Endothelial cell of umbilical vein (primary cell): Measurements from ENCODE around the gene LLPH. TPM values are rescaled to one million over a fixed set of nuclear protein-coding genes. Genes with fewer than 3 reads are reported as not detected.

ENCODE experiments used
- BruUV-seq: library from RNA; stranded (reverse); fragments of 400-500 nt; replicated peaks from 2 replicates; lab custom pipeline; 2021; lab: Mats Ljungman, UMichigan
- CTCF ChIA-PET: fragments of 300-600, 350-600 bp; sonication (Branson Sonifier 250); formaldehyde crosslinking; loops from one replicate; lab custom pipeline; 2021; ENCODE audit warnings: antibody characterized with exemption, inconsistent platforms; lab: Charles Lee
- POLR2A ChIA-PET: fragments of 300-600, 350-600 bp; sonication (Branson Sonifier 250); formaldehyde crosslinking; loops from one replicate; lab custom pipeline; 2021; ENCODE audit warnings: antibody characterized with exemption, inconsistent platforms; lab: Charles Lee
- DNase-seq: peaks from one replicate; pipeline ENCODE4 v3.0.0-alpha.2; 2011; ENCODE audit warnings: low read depth, low spot score
- FAIRE-seq: peaks from 2 replicates; lab custom pipeline; 2011; peaks lifted over from hg19 to GRCh38; lab: Jason Lieb, UNC
- H2AFZ ChIP-seq: 2 replicates; pipeline ENCODE4 v1.6.0; 2012; ENCODE audit warnings: low read depth, low read length, control low read depth, inconsistent platforms
- H3K27ac ChIP-seq: 2 replicates; pipeline ENCODE4 v1.5.1; 2011; ENCODE audit warnings: low read depth, mild to moderate bottlenecking, control low read depth, low read length, moderate library complexity; ENCODE audit not compliant: insufficient read depth
- H3K27me3 ChIP-seq, 2 experiments: 2 replicates each; pipeline versions ENCODE4 v1.6.0 to v1.6.1; 2011; ENCODE audit warnings: low read length in 2 of 2, mixed read lengths in 1 of 2; ENCODE audit not compliant: control insufficient read depth in 2 of 2, insufficient read depth in 2 of 2
- H3K36me3 ChIP-seq, 2 experiments: 2 replicates in 1 of 2; 3 replicates in 1 of 2; pipeline ENCODE4 v1.5.1; 2011; ENCODE audit warnings: low read length in 2 of 2, mild to moderate bottlenecking in 1 of 2, moderate library complexity in 1 of 2; ENCODE audit not compliant: control insufficient read depth in 2 of 2, insufficient read depth in 2 of 2; ENCODE audit errors: extremely low read depth in 1 of 2
- H3K4me1 ChIP-seq: 3 replicates; pipeline ENCODE4 v1.5.1; 2011; ENCODE audit warnings: mild to moderate bottlenecking, low read length; ENCODE audit not compliant: control insufficient read depth, insufficient read depth; ENCODE audit errors: extremely low read depth
- H3K4me2 ChIP-seq: 2 replicates; pipeline ENCODE4 v1.6.1; 2011; ENCODE audit warnings: low read length, control low read depth, mixed read lengths; ENCODE audit not compliant: insufficient read depth
- H3K4me3 ChIP-seq, 3 experiments: fragments of 200-600 bp in 1 of 3; sonication (generic), shearing (Covaris generic) in 1 of 3; replicated peaks in 1 of 3; 2 replicates each; pipeline ENCODE4 v1.5.1; 2011 to 2016; ENCODE audit warnings: control low read depth in 3 of 3, low read length in 3 of 3, mild to moderate bottlenecking in 2 of 3, inconsistent platforms in 1 of 3, low read depth in 1 of 3, moderate library complexity in 1 of 3; ENCODE audit not compliant: insufficient read depth in 1 of 3
- H3K79me2 ChIP-seq: 2 replicates; pipeline ENCODE4 v1.6.0; 2012; ENCODE audit warnings: low read length, inconsistent platforms; ENCODE audit not compliant: control insufficient read depth, insufficient read depth
- H3K9ac ChIP-seq: replicated peaks from 2 replicates; pipeline ENCODE3; 2011; ENCODE audit warnings: low read length, control low read depth; ENCODE audit not compliant: insufficient read depth; ENCODE audit errors: extremely low read depth
- H3K9me1 ChIP-seq: replicated peaks from 3 replicates; pipeline ENCODE4 v1.6.0; 2011; ENCODE audit warnings: mild to moderate bottlenecking, low read length; ENCODE audit not compliant: control insufficient read depth, insufficient read depth; ENCODE audit errors: extremely low read depth
- H3K9me3 ChIP-seq: replicated peaks from 2 replicates; pipeline ENCODE4 v1.5.1; 2012; ENCODE audit warnings: low read length, inconsistent platforms; ENCODE audit not compliant: control insufficient read depth, insufficient read depth
- H4K20me1 ChIP-seq: replicated peaks from 2 replicates; pipeline ENCODE3; 2011; ENCODE audit warnings: mild to moderate bottlenecking, low read length; ENCODE audit not compliant: control insufficient read depth, insufficient read depth; ENCODE audit errors: extremely low read depth
- CTCF ChIP-seq, 2 donors: IDR thresholded peaks; 1 replicate in 1 of 2; 2 replicates in 1 of 2; pipeline ENCODE4 v1.5.1; 2011; ENCODE audit warnings: low read length in 2 of 2, mild to moderate bottlenecking in 2 of 2, moderate library complexity in 2 of 2, control low read depth in 1 of 2, inconsistent platforms in 1 of 2, low read depth in 1 of 2; ENCODE audit not compliant: insufficient read depth in 1 of 2; ENCODE audit errors: extremely low read depth in 1 of 2
- EZH2 ChIP-seq: IDR thresholded peaks from 2 replicates; pipeline ENCODE4 v1.6.1; 2012; ENCODE audit warnings: borderline replicate concordance, low read depth, mild to moderate bottlenecking, moderate library complexity, low read length, inconsistent platforms; ENCODE audit not compliant: severe bottlenecking
- FOS ChIP-seq: IDR thresholded peaks from 2 replicates; pipeline ENCODE4 v1.6.1; 2011; ENCODE audit warnings: mild to moderate bottlenecking, low read length, moderate library complexity, borderline replicate concordance; ENCODE audit not compliant: insufficient read depth
- GATA2 ChIP-seq: IDR thresholded peaks from 2 replicates; pipeline ENCODE4 v1.7.0; 2011; ENCODE audit warnings: low read depth, mild to moderate bottlenecking, moderate library complexity, mixed read lengths, low read length; ENCODE audit not compliant: insufficient read length, insufficient read depth
- JUN ChIP-seq: IDR thresholded peaks from 2 replicates; pipeline ENCODE4 v1.6.1; 2011; ENCODE audit warnings: borderline replicate concordance, low read depth; ENCODE audit not compliant: insufficient read length, insufficient read depth
- MAX ChIP-seq: IDR thresholded peaks from 2 replicates; pipeline ENCODE4 v1.6.1; 2011; ENCODE audit not compliant: insufficient read depth, insufficient read length
- MYC ChIP-seq: IDR thresholded peaks from one replicate; pipeline ENCODE4 v1.6.1; 2011; ENCODE audit warnings: mild to moderate bottlenecking, low read depth, low read length
- POLR2A ChIP-seq: IDR thresholded peaks from 2 replicates; pipeline ENCODE4 v1.6.1; 2012; ENCODE audit warnings: low read depth, mild to moderate bottlenecking, control low read depth, low read length
- POLR2AphosphoS5 ChIP-seq: IDR thresholded peaks from 2 replicates; pipeline ENCODE4 v1.6.1; 2012; ENCODE audit warnings: low read depth, mild to moderate bottlenecking, control low read depth, low read length, moderate library complexity; ENCODE audit not compliant: insufficient read depth
- dilution Hi-C: fragments of 300-500 bp; cut with MboI; formaldehyde crosslinking; loops from one replicate; pipeline ENCODE4 v1.15.0; 2019; ENCODE audit warnings: low sequenced_read_pairs; ENCODE audit not compliant: extremely low pct_ligation_motif_present
- intact Hi-C: fragments of 100-400 bp; cut with micrococcal nuclease; formaldehyde crosslinking; loops from one replicate; pipeline ENCODE4 v1.10.0; 2022
- polyA plus RNA-seq, 4 experiments: library from polyadenylated mRNA; depleted of rRNA in 3 of 4; stranded (reverse) in 3 of 4; unstranded in 1 of 4; fragments of >200 nt; gene quantifications; 2 replicates each; pipeline versions ENCODE4 v1.2.1 to v1.2.3, GENCODE V29; 2011 to 2012; ENCODE audit warnings: missing spikeins in 1 of 4
- total RNA-seq: library from RNA; stranded (reverse); gene quantifications from 2 replicates; pipeline ENCODE4 v1.2.3, GENCODE V29; 2021

LLPH gene
- total and polyA plus RNA-seq, 2 donors (not counting 3 experiments of a cell fraction or from before 2014, with no cell fraction given): 4.0 to 34.0 TPM

GRCh38 chr12:66080791-66081190, 49.8 kb downstream of the LLPH start:
- H3K4me2 ChIP-seq: no peak overlapping the region
- BruUV-seq: no TSS peak
- H3K79me2 ChIP-seq: no peaks in the 10 kb centered on the region
- FAIRE-seq (no peak), DNase-seq (no peak)
- ChIA-PET CTCF (interaction anchor here (1.1 to 1.7 kb wide), 4 partner anchors 27 to 478 kb away, joined by 3 read pairs; no protein-coding TSS in a partner anchor), POLR2A (no interaction called here)
- no peak overlapping the region for H3K9ac ChIP-seq
- H3K4me1 ChIP-seq: no peaks in the 10 kb centered on the region
- no peaks in the 10 kb centered on the region for H4K20me1 ChIP-seq
- dilution Hi-C loops (no loop called here), intact Hi-C loops (no loop called here)
- no peaks in the 10 kb centered on the region for H3K9me3 ChIP-seq
- peaks cover 3% of the 10 kb centered on the region in 2 experiments for H3K27me3 ChIP-seq
- H3K36me3 ChIP-seq: no peaks in the 10 kb centered on the region
- H3K4me3 ChIP-seq: no peak overlapping the region
- no peaks in the 10 kb centered on the region for H3K9me1 ChIP-seq
- H3K27ac ChIP-seq: no peak overlapping the region
- TF ChIP-seq FOS (no peak), MAX (no peak), POLR2AphosphoS5 (no peak), JUN (no peak), POLR2A (no peak), GATA2 (no peak)
- H2AFZ ChIP-seq: no peak overlapping the region

- Histone ChIP-seq H3K36me3 (no peaks in the 10 kb centered on the region), H3K9me1 (no peaks in the 10 kb centered on the region), H3K9ac (no peak overlapping the region), H3K4me1 (no peaks in the 10 kb centered on the region), H3K4me2 (no peak overlapping the region), H3K27ac (no peak overlapping the region), H3K4me3 (no peak overlapping the region), H3K27me3 (peaks cover 3 to 4% of the 10 kb centered on the region in 2 experiments), H2AFZ (no peak overlapping the region), H4K20me1 (no peaks in the 10 kb centered on the region), H3K79me2 (no peaks in the 10 kb centered on the region), H3K9me3 (no peaks in the 10 kb centered on the region)
- dilution Hi-C loops (no loop called here), intact Hi-C loops (no loop called here)
- BruUV-seq: no TSS peak
- ChIA-PET POLR2A (no interaction called here), CTCF (interaction anchor here (1.2 kb wide), 1 partner anchor 10 kb away, joined by 4 read pairs; no protein-coding TSS in a partner anchor)
- DNase-seq (no peak), FAIRE-seq (no peak)
- no peak for TF ChIP-seq MYC
- TF ChIP-seq EZH2: no peak
- TF ChIP-seq JUN: no peak
- no peak for TF ChIP-seq MAX
- TF ChIP-seq POLR2AphosphoS5: no peak
- no peak for TF ChIP-seq CTCF (IDR thresholded peaks at IDR 0.05; ENCODE audit: extremely low read depth in 1 of 2, insufficient read depth in 1 of 2, low read depth in 1 of 2, low read length in 2 of 2)
- TF ChIP-seq FOS: no peak
- TF ChIP-seq GATA2: no peak
- no peak for TF ChIP-seq POLR2A
These were observed 53.0 kb downstream of the LLPH start for GRCh38 chr12:66077542-66077941.
